Upper lobe of right lung (tissue), 1 donor: ENCODE measurements around the gene LRFN4. TPM values are rescaled to one million over a fixed set of nuclear protein-coding genes. Genes with fewer than 3 reads are reported as not detected.

Experiments
- ATAC-seq: fragments of 200-7000 bp; cut with Tn5 transposase; one replicate; pipeline ENCODE4 v1.9.1; 2020; ENCODE audit warnings: mild to moderate bottlenecking, moderate library complexity
- DNase-seq: peaks from one replicate; pipeline ENCODE4 v3.0.0-alpha.2; 2020
- H3K27ac ChIP-seq: fragments of 200-600 bp; one replicate; pipeline ENCODE4 v1.8.0; 2022
- H3K27me3 ChIP-seq: fragments of 200-600 bp; one replicate; pipeline ENCODE4 v1.8.0; 2022; ENCODE audit warnings: mild to moderate bottlenecking
- H3K36me3 ChIP-seq: fragments of 200-600 bp; one replicate; pipeline ENCODE4 v1.8.0; 2022
- H3K4me1 ChIP-seq: fragments of 200-600 bp; one replicate; pipeline ENCODE4 v1.8.0; 2022
- H3K4me3 ChIP-seq: fragments of 200-600 bp; one replicate; pipeline ENCODE4 v1.8.0; 2022; ENCODE audit warnings: mild to moderate bottlenecking
- H3K9me3 ChIP-seq: fragments of 200-600 bp; one replicate; pipeline ENCODE4 v1.8.0; 2022
- CTCF ChIP-seq: fragments of 200-600 bp; IDR thresholded peaks from one replicate; pipeline ENCODE4 v1.8.0; 2022; ENCODE audit warnings: antibody characterized with exemption
- intact Hi-C: fragments of 100-400 bp; cut with DNase I; formaldehyde crosslinking; loops from one replicate; pipeline ENCODE4 v1.11.0; 2022
- long read RNA-seq: library from polyadenylated mRNA; unstranded; transcript quantifications from one replicate; pipeline ENCODE4 v2.0.0, GENCODE V29; 2021
- total RNA-seq: library from RNA; stranded (reverse); fragmentation: NEBNext Ultra II Directional; extraction: Animal tissue kit (Norgen Biotek cat#: 25700); gene quantifications from one replicate; pipeline ENCODE4 v1.2.1, GENCODE V29; 2021
- donor health status: DM: no; HTN: yes; CAD: no; lungs with severe emphysema.

LRFN4 gene
- total RNA-seq, result 14.0 TPM
- long read RNA-seq, transcript LRFN4-201 (2 exons, 2,431 nt), result major isoform, 34 of 49 reads
- long read RNA-seq, partial matches to known transcripts, result 3 of 49 reads
- long read RNA-seq, other reads (novel, unspliced or antisense), result 12 of 49 reads

GRCh38 chr11:66856496-66857233 is at the start of gene LRFN4:
Gene LRFN4 (plus strand): TSS chr11:66857064. CDS start chr11:66857745, 681 bp downstream.
- peak within 1 kb of the TSS; percentile 91 for H3K27ac ChIP-seq

DNA sequence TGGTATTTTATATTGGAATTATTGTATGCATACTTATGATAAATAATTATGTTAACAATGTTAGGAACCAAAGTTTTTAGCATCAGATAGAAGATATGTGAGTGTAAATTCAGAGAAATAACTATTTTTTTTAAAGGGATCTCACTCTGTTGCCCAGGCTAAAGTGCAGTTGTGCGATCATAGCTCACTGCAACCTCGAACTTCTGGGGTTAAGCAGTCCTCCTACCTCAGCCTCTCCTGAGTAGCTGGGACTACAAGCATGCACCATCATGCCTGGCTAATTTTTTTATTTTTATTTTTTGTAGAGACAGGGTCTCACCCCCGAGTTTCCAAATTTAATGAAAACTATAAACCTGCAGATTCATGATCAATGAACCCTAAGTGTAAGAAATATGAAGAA is 47.3 kb upstream of the LRFN4 start:
- no peak for DNase-seq
- no peak for ATAC-seq
- H3K4me3 ChIP-seq, result no peak overlapping the region
- H3K27ac ChIP-seq, result no peak overlapping the region
- TF ChIP-seq CTCF, result no peak
- no peaks in the 10 kb centered on the region for H3K27me3 ChIP-seq
- no peaks in the 10 kb centered on the region for H3K4me1 ChIP-seq
- H3K36me3 ChIP-seq, result no peaks in the 10 kb centered on the region
- H3K9me3 ChIP-seq, result no peaks in the 10 kb centered on the region
- intact Hi-C loops, result no loop called here

More at GRCh38 chr11:66856496-66857233, at the start of gene LRFN4:
- intact Hi-C loops, result no loop called here
- Histone ChIP-seq H3K36me3 (no peaks in the 10 kb centered on the region), H3K4me3 (peak within 1 kb of the TSS; percentile 71), H3K4me1 (peaks cover 6% of the 10 kb centered on the region), H3K27me3 (no peaks in the 10 kb centered on the region), H3K9me3 (no peaks in the 10 kb centered on the region)
- peak; percentile 84 for DNase-seq
- no peak for TF ChIP-seq CTCF
- peak; percentile 60 for ATAC-seq

- no peaks in the 10 kb centered on the region for H3K4me1 ChIP-seq
- H3K27me3 ChIP-seq, result no peaks in the 10 kb centered on the region
- no peak for TF ChIP-seq CTCF
- ATAC-seq (no peak), DNase-seq (no peak)
- H3K36me3 ChIP-seq, result no peaks in the 10 kb centered on the region
- no peak overlapping the region for H3K4me3 ChIP-seq
- no peaks in the 10 kb centered on the region for H3K9me3 ChIP-seq
- intact Hi-C loops, result no loop called here
- no peak overlapping the region for H3K27ac ChIP-seq
Measured at GRCh38 chr11:66810576-66811185, 46.2 kb upstream of the LRFN4 start.

- Histone ChIP-seq H3K4me1 (no peaks in the 10 kb centered on the region), H3K27ac (no peak overlapping the region), H3K27me3 (no peaks in the 10 kb centered on the region), H3K36me3 (no peaks in the 10 kb centered on the region), H3K9me3 (no peaks in the 10 kb centered on the region), H3K4me3 (no peak overlapping the region)
- ATAC-seq (no peak), DNase-seq (no peak)
- intact Hi-C loops, result no loop called here
- no peak for TF ChIP-seq CTCF
Measured at GRCh38 chr11:66814678-66815077, 42.2 kb upstream of the LRFN4 start.

- no peak overlapping the region for H3K27ac ChIP-seq
- DNase-seq (no peak), ATAC-seq (no peak)
- H3K4me3 ChIP-seq, result no peak overlapping the region
- intact Hi-C loops, result no loop called here
- no peaks in the 10 kb centered on the region for H3K9me3 ChIP-seq
- no peak for TF ChIP-seq CTCF
- no peaks in the 10 kb centered on the region for H3K27me3 ChIP-seq
- no peaks in the 10 kb centered on the region for H3K4me1 ChIP-seq
- H3K36me3 ChIP-seq, result no peaks in the 10 kb centered on the region
Measured at GRCh38 chr11:66815646-66816045, 41.2 kb upstream of the LRFN4 start.
